Activated naive CD4-positive, alpha-beta T cell treated with Interleukin-2 at 50 U/mL for 16 hours (primary cell): Measurements from ENCODE around the gene SMARCA2.

ENCODE experiments used
- DNase-seq: peaks from one replicate; pipeline ENCODE4 v3.0.0-alpha.2; 2020

SMARCA2 gene

DNA sequence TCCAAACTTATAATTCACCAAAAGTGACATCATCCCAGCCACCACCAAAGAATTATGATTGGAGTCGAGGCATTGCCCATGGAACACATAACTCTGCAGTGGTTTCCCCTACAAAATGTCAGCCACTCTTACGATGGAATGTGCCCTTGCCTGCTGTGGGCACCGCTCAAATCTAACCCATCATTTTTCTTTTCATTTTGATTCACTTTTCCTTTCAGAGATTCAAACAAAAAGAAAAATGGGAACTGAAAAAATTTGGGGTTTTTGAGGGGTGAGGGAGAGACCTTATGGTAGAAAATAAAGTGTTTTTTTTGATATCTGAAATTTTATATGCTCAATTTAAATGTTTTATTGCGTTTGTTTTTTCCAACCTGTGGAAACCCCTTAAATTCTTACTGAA is 28.1 kb downstream of the SMARCA2 start:
- no peak for DNase-seq

DNA sequence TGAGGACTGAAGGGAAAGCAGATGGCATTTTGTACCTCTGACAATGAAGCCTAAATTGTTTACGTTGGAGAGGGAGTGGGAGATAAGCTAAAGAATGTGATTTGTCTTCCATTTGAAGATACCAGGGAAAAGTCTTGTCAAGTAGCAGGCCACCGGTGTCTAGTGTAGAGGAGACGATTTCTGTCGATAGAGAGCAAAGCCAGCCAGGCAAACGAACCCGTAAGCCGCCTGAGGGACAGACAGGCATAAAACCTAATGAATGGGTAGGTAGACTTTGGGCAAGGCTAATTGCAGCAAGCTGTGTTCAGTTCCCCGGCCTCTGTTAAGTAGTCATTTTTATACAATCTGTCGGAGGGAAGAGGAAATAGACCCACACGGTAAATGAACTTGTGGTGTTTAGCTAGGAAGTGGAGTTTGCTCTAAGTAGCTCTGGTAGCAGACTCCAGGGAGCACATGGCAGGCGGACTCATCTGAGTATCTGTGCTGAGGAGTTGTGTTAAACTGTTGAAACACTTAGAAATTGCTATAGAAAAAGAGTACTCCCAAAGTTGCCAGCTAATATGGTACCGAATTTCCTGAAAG is 28.8 kb downstream of the SMARCA2 start:
- no peak for DNase-seq

DNA sequence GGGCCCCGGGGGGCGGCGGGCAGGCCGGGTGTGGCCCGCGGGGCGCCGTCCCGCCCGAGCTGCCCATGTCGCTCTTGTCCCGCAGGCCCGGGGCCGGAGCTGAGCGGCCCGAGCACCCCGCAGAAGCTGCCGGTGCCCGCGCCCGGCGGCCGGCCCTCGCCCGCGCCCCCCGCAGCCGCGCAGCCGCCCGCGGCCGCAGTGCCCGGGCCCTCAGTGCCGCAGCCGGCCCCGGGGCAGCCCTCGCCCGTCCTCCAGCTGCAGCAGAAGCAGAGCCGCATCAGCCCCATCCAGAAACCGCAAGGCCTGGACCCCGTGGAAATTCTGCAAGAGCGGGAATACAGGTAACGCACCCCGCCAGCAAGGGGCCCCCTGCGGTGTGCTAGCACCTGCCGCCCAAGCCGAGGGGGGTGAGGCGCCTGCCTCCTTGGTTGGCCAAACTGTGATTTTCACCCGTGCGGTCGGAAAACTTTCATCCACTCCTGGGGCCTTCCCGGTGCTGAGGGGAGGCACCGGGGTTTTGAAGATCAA is 32.1 kb downstream of the SMARCA2 start:
- DNase-seq = no peak

DNA sequence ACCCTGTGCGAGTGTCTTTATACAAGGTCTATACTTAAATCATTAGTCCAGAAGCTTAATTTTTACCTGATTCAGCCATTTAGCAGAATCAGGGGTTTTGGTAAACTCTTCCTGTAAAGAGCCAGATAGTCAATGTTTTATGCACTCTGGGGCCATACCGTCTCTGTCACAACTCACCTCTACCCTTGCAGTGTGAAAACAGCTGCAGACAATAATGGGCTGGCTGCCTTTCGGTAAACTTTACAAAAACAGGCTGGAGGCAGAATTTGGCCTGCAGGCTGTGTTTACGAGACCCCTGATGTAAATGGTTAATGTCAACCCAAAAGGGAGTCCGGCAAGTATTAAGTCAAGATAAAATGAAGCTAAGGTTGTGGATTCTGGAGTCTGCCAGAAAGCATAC is 32.8 kb downstream of the SMARCA2 start:
- DNase-seq = no peak

DNA sequence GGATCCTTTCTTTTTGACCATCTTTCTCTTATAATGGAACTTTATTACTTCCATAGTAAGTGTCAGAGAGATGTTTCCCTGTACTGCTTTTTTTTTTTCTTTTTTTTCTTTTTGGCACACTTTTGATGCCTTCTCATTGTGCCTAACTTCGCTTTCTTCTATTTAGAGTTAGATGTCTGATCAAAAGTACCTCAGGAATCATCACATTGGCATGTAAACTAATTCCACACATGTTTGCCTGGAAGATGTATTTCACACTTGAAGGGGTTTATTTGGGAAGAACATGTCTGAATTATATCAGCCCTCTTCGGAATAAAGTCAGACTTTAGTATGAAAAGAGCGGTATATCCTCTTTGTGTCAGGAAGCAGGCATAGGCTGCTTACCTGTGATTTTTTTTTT is 35.1 kb downstream of the SMARCA2 start:
- no peak for DNase-seq

DNA sequence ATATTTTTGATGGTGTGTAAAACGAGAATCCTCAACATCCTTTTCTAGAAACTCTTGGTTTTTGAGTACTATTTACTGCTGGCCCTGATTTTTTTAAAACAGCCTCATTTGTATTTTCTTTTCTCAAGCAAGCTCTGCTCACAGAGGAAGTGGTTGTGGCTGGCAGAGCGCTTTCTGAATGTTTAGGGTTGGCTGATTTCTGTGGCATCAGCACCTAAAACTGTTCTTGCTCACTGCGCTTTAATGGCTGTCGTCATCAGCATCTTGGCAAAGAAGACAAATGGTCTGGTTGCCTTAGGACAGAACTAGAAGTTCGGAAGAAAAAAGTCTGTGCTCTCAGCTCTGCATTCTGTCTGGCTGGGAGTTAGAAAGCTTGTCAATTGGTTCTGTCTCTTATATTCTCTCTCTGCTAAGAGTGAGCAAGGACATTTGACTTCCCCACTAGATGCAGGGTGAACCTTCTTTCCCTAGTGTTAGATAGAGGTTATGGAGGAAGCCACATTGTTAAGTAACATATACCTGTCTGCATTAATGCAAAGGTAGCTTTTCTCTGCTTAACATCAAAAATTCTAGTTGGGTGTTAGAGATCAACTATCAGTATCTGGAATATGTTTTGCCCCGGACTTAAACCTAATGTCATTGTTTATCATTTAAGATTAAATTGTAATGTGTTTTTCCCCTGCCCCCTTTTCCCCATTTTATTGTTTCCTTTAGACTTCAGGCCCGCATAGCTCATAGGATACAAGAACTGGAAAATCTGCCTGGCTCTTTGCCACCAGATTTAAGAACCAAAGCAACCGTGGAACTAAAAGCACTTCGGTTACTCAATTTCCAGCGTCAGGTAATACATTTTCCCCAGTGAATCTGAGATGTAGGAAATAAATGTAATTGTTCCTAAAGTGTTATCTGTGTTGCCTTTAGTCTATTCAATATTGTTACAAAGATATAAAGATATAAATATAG is 39.0 kb downstream of the SMARCA2 start:
- peak; percentile 74 for DNase-seq

DNA sequence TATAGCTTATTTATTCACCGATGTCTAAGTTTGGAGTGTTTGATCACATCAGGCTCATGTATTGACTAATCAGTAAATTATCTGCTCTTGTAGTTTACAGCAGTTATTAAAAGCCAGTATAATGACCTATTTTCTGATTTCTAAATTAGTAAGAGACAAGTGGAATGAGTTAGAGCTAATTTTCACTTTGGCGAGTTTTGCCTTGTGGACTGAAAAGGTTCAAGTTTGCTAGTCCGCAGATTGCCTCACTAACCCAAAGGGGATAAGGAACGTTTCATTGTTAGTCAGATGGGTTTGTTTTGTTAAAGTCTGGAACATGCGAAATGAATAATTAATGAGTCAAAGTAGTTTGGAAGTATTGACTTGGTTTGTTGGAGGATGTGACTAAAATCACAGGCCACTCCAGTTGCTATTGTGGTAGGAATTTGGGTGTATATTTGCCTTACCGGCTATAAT is 40.1 kb downstream of the SMARCA2 start:
- peak; percentile 18 for DNase-seq

DNA sequence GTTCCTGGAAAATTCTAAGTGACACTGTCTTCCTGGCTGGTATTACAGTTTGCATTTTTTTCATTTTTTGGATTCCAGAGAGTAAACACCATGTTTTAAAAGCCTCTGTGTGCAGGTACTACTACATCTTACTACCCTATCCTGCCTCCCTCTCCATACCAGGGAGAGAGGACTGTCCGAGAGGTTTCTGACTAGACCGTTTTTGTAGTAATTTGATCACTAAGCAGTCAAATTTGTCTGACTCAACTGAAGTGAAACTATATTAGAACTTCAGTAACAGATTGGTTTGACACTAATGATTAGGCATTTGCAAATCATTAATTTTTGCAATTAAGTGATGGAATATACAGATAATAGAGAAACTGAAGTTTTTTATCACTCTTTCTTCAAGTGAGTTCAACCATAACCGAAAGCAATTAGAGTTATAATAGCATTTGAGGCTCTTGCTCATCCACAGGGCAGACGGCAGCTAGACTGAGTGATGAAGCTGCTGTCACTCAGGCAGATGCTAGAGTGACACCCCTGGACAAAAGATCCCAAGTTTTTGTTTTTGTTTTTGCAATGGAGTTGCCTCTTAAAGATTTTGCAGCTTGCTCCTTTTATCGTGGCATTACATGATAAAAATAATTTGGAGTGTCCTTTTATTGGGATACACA is 44.3 kb downstream of the SMARCA2 start:
- no peak for DNase-seq

DNA sequence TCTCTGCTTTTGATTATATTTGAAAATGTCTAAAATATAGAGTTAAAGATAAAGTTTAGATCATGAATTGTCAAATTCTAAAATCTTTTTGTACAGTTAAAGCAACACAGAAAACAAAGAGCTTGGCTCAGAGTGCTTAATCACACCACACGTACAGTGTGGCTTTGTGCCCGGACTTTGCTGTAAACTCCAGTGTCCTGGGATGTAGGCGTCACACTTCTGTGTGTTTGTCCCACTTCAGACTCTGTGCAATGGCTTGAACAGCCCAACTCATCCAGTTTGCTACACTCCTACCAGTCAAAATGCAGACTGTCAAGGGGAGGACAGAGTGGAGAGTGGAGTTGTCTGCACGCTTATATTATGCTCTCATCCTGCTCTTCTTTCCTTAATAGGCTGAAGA is 45.3 kb downstream of the SMARCA2 start:
- DNase-seq = no peak

DNA sequence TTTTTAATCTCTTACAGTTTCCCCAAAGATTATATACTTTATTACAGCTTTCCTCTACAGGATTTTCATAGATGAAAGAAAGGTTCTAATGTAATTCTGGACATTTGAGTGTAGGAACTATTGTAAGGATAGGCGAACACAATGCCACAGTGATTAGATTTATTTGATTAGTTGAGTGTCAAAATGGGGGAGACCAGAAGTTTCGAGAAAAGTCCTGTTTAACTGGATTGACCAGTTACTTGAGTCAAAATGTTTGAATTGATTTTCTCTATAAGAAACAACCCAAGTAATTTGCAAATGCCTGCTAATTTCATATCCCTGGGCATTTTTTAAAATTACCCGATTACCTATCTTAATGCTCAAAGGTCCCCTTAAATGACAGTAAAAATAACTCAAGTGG is 50.6 kb downstream of the SMARCA2 start:
- no peak for DNase-seq

DNA sequence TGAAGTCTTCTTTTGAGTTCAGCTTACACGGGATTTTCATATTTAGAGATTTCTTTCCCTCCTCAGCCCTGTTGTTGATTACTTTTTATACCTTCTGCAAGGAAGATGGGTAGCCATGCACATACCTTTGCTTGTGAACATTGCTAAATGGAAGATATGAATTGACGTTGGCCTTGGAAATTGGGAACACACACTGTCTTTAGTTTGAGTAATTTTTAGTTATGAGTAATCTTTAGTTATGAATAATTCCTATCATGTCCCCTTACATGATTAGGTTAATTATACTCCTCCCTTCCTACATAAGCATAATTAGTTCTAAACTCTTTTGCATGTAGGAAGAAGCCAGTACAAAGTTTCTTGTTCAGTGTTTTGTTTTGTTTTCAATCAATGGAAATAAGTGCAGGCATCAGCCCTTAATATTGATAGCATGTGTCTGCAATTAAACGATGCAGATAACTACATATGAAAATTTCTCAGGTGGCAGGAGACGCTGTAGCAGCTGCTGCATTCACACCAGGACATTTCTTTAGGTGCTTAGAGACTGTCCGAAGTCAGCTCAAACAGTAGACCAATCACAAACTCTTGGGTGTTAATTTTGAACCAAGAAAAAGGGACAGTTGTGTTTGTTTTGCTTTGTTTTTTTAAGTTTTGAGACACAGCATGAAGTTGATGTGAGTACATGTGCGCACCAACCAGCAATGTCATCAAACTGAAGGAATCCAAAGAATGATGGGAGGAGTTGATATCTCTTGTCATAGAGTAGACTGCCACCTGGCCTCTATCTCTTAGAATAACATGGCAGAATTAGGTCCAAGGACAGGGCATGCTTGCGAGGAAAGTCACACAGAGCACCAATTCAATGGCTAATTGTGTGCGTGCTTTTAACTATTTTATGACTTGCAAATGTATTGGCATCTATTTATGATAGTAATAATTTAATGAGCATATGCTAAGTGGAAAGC is 51.4 kb downstream of the SMARCA2 start:
- no peak for DNase-seq

DNA sequence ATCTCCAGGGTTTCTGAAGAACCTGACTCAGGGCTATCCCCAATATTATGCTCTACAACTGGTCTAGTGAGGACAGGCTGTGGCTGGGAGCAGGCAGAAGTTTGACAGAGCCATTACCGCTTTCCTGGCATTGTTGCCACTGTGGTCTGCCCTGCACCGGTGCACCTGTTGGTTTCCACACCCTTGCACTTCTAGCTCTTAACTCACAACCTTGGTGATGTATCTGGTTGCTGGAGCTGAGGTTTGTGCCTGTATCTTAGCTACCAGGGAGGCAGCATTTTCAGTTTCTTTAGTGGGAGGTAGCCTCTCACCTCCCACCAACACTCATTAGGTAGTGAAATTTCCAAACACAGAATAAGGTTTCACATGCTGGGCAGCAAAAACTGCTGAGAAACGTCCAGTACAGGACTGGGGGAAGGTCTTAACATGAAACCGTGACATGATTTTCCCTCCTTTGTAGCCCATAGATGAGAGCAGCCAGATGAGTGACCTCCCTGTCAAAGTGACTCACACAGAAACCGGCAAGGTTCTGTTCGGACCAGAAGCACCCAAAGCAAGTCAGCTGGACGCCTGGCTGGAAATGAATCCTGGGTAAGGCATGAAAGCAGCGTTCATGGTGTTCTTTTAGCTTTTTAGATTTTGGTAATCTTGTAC is 57.7 kb downstream of the SMARCA2 start:
- DNase-seq = peak; percentile 13

DNA sequence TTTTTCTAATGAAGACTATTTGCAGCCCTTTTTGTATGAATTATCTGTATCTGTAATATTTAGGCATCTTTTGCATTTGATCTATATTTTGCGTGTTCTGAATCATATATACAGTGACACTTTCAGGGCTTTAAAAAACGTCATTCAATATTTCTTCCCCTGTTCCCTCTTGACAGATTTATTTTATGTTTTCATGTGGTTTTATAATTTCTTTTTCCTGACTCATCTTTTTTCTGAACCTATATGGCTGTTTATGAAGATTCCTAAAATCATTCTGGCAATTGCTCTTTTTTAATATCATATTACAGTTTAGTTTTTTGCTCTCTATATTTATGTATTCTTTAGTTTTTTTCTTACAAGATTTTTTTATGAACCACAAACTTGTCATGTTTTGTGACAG is 67.6 kb downstream of the SMARCA2 start:
- no peak for DNase-seq

DNA sequence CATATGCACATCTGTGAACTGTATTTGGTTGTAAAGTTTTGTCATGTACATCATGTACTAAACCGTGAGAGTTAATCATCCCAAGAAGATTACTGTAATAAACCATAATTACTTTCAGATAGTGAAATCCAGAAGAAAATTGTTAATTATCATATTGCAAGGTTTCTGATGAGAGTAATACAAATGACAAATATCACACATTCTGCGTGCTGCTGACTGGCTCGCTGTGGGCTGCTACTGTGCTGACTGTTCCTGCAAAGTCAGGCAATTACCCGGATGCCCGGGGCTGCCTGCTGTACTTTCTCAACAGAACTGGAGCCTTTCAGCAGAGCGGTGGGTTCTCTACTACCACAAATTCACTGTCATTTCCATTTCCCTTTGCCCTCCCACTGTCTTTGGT is 68.3 kb downstream of the SMARCA2 start:
- DNase-seq = no peak

DNA sequence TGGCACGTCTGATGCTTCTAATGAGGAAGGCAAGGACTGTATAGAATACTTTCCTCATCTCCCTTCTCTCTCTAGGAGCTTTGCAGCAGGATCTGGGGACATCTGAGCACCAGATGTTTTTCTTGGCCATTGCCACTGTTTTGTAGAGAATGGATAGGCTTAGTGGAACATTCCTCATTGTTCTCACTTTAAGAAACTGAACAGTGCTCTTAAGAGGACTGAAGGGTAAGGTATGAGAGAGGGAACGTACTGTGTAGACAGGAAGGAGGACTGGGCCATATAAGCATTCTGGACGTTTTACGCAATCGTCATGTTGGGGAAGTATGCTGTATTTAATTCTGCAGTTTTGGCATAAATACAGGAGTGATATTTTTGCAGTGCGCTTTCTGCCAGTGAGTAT is 70.6 kb downstream of the SMARCA2 start:
- no peak for DNase-seq

DNA sequence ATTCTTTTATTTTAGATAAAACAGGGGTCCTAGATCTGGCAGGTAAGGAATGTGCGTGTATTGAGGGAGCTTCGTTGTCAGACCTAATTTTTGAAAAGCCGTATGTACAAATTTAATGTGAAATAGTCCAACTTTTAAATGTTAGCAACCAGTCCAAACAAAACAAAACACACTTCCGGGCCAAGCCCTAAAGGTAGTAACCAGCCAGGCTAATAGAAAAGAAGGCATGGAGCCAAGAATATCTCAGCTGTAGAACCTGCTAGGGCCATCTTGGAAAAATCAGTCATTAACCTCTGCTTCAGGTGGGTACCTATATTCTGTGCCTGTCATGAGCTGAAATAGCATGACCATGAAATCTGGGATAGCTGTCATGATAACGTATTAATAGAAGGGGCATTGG is 71.0 kb downstream of the SMARCA2 start:
- DNase-seq = no peak

DNA sequence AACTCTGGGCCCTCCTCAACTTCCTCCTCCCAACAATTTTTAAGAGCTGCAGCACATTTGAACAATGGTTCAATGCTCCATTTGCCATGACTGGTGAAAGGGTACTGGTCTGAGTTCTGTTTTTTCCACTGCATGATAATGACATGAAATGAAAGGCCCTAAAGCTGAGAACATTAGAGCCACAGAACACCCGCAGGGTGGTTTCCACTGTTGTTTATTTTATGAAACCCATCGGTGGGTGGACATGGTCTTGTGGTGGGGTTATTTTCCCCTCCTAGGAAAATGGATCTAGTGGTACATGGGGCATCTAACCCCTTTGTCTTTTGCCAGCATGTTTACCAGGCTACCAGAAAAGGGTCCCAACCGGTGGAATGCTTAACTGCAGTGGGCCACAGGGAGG is 71.8 kb downstream of the SMARCA2 start:
- DNase-seq = no peak

DNA sequence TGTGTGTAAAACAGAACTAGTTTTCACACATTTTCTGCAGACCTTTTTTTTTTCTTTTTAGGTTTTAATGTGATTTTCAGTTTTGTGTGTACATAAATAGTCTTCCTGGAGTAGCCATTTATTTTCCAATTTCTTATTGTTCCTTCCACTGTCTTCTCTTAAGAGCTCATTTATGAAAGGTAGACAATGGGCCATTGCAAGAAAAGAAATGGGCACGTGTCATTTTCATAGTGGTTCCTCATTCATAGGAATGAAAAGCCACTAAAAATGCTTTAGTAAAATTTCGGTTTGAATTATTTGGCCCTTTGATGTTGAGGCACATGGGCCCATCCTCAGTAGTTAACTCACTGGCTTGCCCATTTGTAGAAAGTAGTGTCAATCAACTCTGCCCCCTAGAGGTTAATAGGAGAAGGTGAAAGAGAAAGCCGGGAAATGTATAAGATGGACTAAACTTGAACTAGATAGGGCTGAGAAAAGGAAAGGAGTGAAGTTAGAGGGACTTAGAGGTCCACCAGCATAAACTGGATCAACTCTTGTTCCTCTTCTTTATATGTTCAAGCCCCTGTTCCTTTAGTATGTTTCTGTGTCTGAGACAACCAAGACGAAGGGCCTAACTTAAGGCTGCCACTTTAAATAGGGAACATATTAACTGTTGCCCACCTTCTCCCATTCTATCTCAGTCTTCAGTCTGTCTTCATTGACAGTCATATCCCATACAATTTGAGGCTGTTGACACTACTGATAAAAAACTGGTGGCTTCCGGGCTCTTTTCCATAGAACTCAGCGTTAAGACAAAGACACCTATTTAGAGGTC is 72.6 kb downstream of the SMARCA2 start:
- no peak for DNase-seq

DNA sequence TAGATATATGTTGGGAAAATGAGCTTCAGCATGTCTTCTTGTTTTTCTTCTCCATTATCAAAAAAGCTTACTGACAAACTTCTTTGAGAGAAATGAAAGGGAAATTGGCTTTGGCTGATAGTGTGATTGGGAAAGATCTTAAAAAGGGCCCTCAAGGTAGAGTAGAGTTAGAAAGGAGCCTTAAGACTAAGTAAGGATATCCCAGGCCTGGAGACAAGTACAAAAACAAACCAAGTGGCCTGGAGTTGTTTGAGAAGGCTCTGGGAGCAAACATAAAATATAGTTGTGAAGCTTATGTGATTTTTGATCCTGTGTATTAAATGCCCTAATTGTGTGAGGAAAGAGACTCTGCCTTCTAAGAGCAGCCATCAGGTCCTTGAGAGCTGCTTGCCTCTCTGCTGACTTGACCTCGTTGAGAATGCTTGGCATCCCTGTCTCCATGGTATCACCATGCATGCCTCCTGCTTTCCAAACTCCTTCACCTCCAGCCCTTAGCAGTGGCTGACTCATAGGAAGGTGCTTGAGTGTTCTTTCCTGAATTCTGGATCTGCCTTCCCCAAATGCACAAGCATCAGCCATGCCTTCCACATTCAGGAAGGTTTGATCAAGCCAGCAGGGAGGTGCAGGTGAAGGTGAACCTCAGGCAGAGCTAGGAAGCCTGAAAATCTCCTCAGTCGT is 78.9 kb downstream of the SMARCA2 start:
- no peak for DNase-seq

DNA sequence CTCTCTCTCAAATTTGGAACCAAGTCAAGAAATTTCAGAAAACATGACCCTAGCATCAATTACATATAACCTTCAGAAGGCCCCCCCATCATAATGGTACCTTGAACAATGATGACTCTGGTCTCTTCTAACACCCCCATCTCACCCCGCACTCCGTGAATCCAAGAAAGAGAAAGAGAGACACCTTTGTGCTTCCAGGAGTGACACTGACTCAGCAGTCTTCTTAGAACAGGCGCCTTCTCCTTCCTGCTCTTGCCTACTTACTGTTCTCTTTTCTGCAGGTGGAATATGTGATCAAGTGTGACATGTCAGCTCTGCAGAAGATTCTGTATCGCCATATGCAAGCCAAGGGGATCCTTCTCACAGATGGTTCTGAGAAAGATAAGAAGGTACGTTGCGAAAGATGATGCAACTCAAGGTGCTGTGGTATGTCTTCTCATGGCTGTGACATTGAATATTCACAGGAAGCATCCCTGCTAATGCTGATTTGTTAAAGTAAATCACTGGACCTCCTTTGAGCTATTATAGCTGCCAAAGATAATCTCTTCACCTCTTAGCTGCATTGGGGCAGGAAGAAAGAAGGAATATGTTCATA is 81.3 kb downstream of the SMARCA2 start:
- no peak for DNase-seq
